IPS DF 6.9 (cell line): ENCODE results near the gene ST3GAL5.

ENCODE experiments used
- DNase-seq: peaks from one replicate; pipeline ENCODE4 v3.0.0-alpha.2; 2013; ENCODE audit warnings: low read depth, low spot score
- H3K27ac ChIP-seq: one replicate; pipeline ENCODE4 v1.5.1; 2013; ENCODE audit warnings: low read length, control low read depth
- H3K27me3 ChIP-seq: 2 replicates; pipeline ENCODE4 v1.6.1; 2013; ENCODE audit warnings: mild to moderate bottlenecking, low read length; ENCODE audit not compliant: control insufficient read depth, insufficient read depth
- H3K36me3 ChIP-seq: 2 replicates; pipeline ENCODE4 v1.6.1; 2013; ENCODE audit warnings: low read length; ENCODE audit not compliant: control insufficient read depth, insufficient read depth
- H3K4me1 ChIP-seq: 2 replicates; pipeline ENCODE4 v1.6.1; 2013; ENCODE audit warnings: low read length; ENCODE audit not compliant: control insufficient read depth, insufficient read depth
- H3K4me3 ChIP-seq: 2 replicates; pipeline ENCODE4 v1.5.1; 2013; ENCODE audit warnings: mild to moderate bottlenecking, low read length
- H3K9me3 ChIP-seq: 2 replicates; pipeline ENCODE4 v1.6.1; 2013; ENCODE audit warnings: low read length, inconsistent platforms; ENCODE audit not compliant: control insufficient read depth, insufficient read depth
- WGBS: extraction: QIAGEN DNeasy Blood & Tissue Kit; methylation state at CpG from one replicate; pipeline ENCODE4 v1.1.7; 2013; ENCODE audit warnings: mixed read lengths, missing lambda C conversion rate; ENCODE audit not compliant: insufficient read length, insufficient coverage; 5-methylcytosine and 5-hydroxymethylcytosine counted together

The ST3GAL5 gene

GRCh38 chr2:85796341-85797262 is 92.2 kb downstream of the ST3GAL5 start:
- DNase-seq, result no peak
- H3K27me3 ChIP-seq, result no peaks in the 10 kb centered on the region

DNA sequence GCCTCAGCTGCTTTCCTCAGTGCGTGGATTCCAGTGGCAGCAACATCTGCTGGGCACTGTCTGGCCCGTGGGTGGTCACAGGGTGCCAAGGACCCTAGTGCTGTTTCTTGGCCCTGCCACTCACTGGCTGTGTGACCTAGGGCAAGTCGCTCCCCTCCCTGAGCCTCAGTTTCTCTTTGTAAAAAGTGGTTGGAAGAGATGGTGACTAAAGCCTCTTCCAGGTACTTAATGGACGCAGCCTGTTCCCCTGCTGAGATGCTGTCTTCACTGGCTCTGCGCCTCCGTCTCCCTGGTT is 92.8 kb downstream of the ST3GAL5 start:
- Histone ChIP-seq H3K36me3 (no peaks in the 10 kb centered on the region), H3K4me3 (no peak overlapping the region), H3K9me3 (no peaks in the 10 kb centered on the region), H3K4me1 (no peaks in the 10 kb centered on the region), H3K27ac (no peak overlapping the region), H3K27me3 (no peaks in the 10 kb centered on the region)
- no peak for DNase-seq
- WGBS, result no CpG with 5 or more reads among the region's 6 CpGs

More at GRCh38 chr2:85796341-85797262, 92.2 kb downstream of the ST3GAL5 start:
- Histone ChIP-seq H3K4me1 (no peaks in the 10 kb centered on the region), H3K36me3 (no peaks in the 10 kb centered on the region), H3K4me3 (no peak overlapping the region), H3K9me3 (no peaks in the 10 kb centered on the region), H3K27ac (no peak overlapping the region)
- WGBS, result no CpG with 5 or more reads among the region's 22 CpGs

DNA sequence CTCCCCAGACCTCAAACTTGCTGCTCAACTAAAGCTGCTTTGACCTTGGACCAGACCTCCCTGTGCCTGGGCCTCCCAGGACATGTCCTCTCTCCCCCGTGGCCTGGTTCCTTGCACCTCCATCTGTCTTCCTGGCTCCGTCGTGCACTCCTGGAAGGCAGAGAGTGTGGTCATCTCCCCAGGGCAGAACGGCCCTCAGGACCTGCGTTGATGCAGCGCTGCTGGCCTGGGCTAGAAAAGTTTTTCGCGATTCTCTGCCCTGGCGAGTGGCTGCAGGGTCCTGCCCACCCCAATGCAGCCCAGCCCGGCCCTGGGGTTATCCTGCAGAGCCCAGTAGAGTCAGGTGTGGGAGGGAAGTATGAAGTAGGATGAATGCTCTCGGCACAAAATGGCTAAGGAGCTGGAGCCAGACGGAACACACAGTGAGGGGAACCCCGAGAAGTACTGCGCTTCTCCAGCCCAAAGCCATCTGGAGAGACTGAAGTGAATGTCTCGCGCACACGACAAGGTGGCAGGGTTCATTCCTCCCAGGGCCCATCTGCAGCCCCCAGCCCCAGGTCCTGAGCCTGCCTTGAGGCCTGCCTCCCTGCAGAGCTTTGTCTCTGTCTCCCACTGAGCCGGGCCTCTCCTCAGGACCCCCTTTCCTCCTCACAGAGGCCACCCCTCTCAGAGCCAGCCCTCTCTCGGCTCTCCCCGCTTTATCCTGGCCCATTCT is 93.3 kb downstream of the ST3GAL5 start:
- no peak for DNase-seq
- H3K9me3 ChIP-seq, result no peaks in the 10 kb centered on the region
- H3K27me3 ChIP-seq, result no peaks in the 10 kb centered on the region
- no peaks in the 10 kb centered on the region; the same call in 1 of the 2 replicates for H3K4me1 ChIP-seq
- no CpG with 5 or more reads among the region's 20 CpGs for WGBS
- no peak overlapping the region for H3K27ac ChIP-seq
- no peak overlapping the region for H3K4me3 ChIP-seq
- no peaks in the 10 kb centered on the region for H3K36me3 ChIP-seq

DNA sequence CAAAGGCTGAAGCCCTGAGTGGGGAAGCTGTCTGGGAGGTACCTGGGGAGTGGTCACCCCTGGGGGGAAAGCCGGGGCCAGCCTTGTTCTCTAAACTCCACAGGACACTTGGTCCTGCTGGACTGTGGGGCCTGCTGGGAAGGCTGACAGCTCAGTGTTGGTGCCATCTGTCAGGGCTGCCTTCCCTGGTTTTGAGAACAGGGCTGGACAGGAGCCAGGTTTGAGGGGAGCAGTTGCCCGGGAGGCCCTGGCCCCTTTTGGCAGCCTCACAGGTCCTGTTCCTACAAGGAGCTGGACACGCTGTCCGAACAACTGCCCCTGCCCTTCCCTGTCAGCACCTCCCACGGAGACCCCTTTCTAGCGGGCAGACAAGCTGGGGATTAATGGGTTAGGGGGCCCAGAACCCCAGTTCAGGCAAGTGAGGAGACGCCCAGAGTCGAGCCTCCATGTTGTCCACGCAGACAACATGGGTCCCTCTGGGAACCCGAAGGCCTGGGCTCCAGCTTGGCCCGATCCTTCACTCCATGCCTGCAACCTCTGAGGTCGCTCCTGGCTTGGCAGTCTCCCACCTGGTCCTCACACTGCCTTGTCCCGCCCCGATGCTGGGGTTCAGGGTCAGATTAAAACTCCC is 94.2 kb downstream of the ST3GAL5 start:
- no peak overlapping the region for H3K4me3 ChIP-seq
- H3K27ac ChIP-seq, result no peak overlapping the region
- no peaks in the 10 kb centered on the region for H3K27me3 ChIP-seq
- no peaks in the 10 kb centered on the region for H3K9me3 ChIP-seq
- WGBS, result no CpG with 5 or more reads among the region's 14 CpGs
- H3K36me3 ChIP-seq, result no peaks in the 10 kb centered on the region
- no peaks in the 10 kb centered on the region; the same call in 1 of the 2 replicates for H3K4me1 ChIP-seq
- no peak for DNase-seq

- no peak for DNase-seq
- Histone ChIP-seq H3K27me3 (no peaks in the 10 kb centered on the region), H3K4me1 (no peaks in the 10 kb centered on the region; the same call in 1 of the 2 replicates), H3K9me3 (no peaks in the 10 kb centered on the region), H3K4me3 (no peak overlapping the region), H3K27ac (no peak overlapping the region), H3K36me3 (no peaks in the 10 kb centered on the region)
- no CpG with 5 or more reads among the region's 3 CpGs for WGBS
Observed at GRCh38 chr2:85794038-85794441, 94.8 kb downstream of the ST3GAL5 start.

GRCh38 chr2:85793584-85793983 is 95.2 kb downstream of the ST3GAL5 start:
- WGBS, result no CpG with 5 or more reads among the region's 4 CpGs

DNA sequence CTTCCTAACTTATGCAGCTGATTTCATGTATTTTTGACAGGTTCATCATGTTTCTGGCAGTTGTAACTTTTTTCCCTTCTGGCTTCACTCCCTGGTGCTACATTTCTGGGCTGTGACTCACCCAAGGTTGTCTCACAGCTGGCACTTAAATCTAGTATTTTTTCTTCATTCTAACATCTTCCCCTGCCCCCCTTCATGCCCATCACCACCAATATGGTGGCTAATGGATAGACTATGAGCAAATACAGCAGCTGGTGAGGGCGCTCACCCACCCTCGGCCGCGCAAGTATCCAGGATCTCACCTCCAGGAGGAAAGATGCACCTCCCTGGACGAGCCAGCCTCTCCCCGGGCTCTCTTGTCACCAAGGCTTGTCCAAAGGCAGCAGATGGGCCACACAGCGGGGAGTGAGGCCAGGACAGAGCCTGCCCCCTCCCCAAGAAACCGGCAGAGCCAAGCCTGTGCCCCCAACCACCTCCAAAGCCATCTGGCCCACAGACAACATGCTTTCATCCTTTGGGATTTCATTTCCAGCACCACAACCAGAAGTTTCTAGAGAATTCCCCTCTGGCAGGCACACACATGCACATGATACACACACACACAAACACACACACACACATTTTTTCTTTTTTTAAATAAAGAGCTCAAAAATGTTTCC is 95.9 kb downstream of the ST3GAL5 start:
- H3K36me3 ChIP-seq, result no peaks in the 10 kb centered on the region
- H3K4me3 ChIP-seq, result no peak overlapping the region
- H3K9me3 ChIP-seq, result no peaks in the 10 kb centered on the region
- WGBS, result no CpG with 5 or more reads among the region's 8 CpGs
- no peak overlapping the region for H3K27ac ChIP-seq
- no peaks in the 10 kb centered on the region; the same call in 1 of the 2 replicates for H3K4me1 ChIP-seq
- DNase-seq, result no peak
- no peaks in the 10 kb centered on the region for H3K27me3 ChIP-seq

More at GRCh38 chr2:85793584-85793983, 95.2 kb downstream of the ST3GAL5 start:
- DNase-seq, result no peak
- Histone ChIP-seq H3K9me3 (no peaks in the 10 kb centered on the region), H3K4me1 (no peaks in the 10 kb centered on the region; the same call in 1 of the 2 replicates), H3K36me3 (no peaks in the 10 kb centered on the region), H3K27me3 (no peaks in the 10 kb centered on the region), H3K4me3 (no peak overlapping the region), H3K27ac (no peak overlapping the region)

GRCh38 chr2:85791704-85792565 is 96.9 kb downstream of the ST3GAL5 start:
- H3K4me1 ChIP-seq, result no peaks in the 10 kb centered on the region; the same call in 1 of the 2 replicates
- no peaks in the 10 kb centered on the region for H3K27me3 ChIP-seq
- H3K27ac ChIP-seq, result no peak overlapping the region
- no peak for DNase-seq
- H3K9me3 ChIP-seq, result no peaks in the 10 kb centered on the region
- WGBS, result no CpG with 5 or more reads among the region's 22 CpGs
- H3K4me3 ChIP-seq, result no peak overlapping the region
- no peaks in the 10 kb centered on the region for H3K36me3 ChIP-seq

- Histone ChIP-seq H3K27ac (no peak overlapping the region), H3K4me1 (no peaks in the 10 kb centered on the region; the same call in 1 of the 2 replicates), H3K36me3 (no peaks in the 10 kb centered on the region), H3K27me3 (no peaks in the 10 kb centered on the region), H3K9me3 (no peaks in the 10 kb centered on the region), H3K4me3 (no peak overlapping the region)
- DNase-seq, result no peak
- WGBS, result no CpG with 5 or more reads among the region's 12 CpGs
Observed at GRCh38 chr2:85790499-85791188, 98.1 kb downstream of the ST3GAL5 start.
